ENCODE results near the gene MBD2.
"Not testable (repeated sequence)": the region's sequence is repeated elsewhere in the genome, so short reads cannot be mapped to it uniquely, and the experiment has no call there.

MBD2 gene

DNA sequence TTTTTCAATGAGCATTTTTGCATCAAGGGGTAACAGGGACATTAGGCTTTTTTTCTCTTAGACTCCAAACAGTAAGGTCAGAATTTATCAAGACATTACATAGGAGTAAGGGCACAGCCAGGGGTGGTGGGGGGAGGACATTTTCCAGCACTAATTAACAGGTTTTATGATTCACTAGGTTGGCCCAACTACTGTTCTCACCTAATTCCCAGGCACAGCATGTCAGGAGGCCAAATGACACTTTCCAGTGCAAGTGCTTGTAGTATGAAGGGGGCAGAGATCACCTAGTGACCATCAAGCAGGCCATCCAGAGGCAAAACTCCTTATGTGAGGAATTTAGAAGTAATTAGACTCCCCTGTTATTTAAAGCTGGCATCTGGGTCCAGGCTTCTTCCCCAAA, 3.9 kb upstream of the MBD2 start:
- CTCF ChIA-PET, result interaction anchor here (3.2 kb wide), 1 partner anchor 42 kb away, joined by 9 read pairs; no protein-coding TSS in a partner anchor
- Histone ChIP-seq H3K4me3 (ENCODE audit: control insufficient read depth in 1 of 7, extremely low read depth in 1 of 7, insufficient read depth in 4 of 7, low read depth in 2 of 7, low read length in 6 of 7) (no peak overlapping the region), H3K4me1 (ENCODE audit: control extremely low read depth in 1 of 4, control insufficient read depth in 4 of 4, insufficient read depth in 4 of 4, low read length in 3 of 4) (peaks cover 6 to 10% (median 8%) of the 10 kb centered on the region in 4 experiments), H3K27ac (ENCODE audit: insufficient read depth in 1 of 2, low read depth in 1 of 2, low read length in 2 of 2, poor library complexity in 1 of 2, severe bottlenecking in 2 of 2) (no peak overlapping the region), H3K9me3 (ENCODE audit: control extremely low read depth in 1 of 5, control insufficient read depth in 4 of 5, insufficient read depth in 2 of 5, low read depth in 1 of 5, low read length in 4 of 5) (no peaks in the 10 kb centered on the region), H3K27me3 (replicated peaks in 2 of 5; ENCODE audit: control insufficient read depth in 4 of 5, insufficient read depth in 5 of 5, low read length in 4 of 5) (no peaks in the 10 kb centered on the region), H3K36me3 (ENCODE audit: control insufficient read depth in 4 of 4, insufficient read depth in 4 of 4, low read length in 3 of 4) (no peaks in the 10 kb centered on the region)
- POLR2A ChIA-PET, result no interaction called here
- DNase-seq, result no peak

DNA sequence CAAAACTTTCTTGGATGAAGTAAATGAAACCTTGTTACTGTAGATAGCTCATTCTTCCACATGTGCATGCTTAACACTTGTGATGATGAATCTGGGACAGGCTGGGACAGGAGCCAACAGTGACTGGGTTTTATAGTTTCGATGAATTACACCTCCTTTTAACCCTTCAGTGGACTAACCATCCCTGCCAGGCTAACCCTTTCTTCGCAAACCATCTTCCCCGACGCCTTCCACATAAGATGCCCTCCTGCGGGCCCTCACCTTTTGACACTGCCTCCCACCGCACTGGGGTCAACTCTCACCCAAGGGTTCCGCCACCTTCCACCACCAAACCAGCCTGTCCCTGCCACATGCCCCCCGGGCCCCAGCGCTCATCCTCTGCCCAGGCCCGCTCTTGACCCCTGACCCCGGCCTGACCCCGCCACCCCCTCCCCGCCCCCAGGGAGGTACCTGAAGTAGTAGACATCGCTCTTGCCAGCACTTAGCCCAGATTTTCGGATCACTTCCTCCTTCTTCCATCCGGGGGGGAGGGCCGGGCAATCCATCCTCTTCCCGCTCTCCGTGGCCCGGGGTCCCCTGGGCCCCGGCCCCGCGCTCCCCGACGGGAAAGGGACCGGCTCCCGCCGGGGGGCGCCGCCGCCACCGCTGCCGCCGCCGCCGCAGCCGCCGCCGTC, 764 bp downstream of the MBD2 start:
- H3K27me3 ChIP-seq (replicated peaks in 2 of 5; ENCODE audit: control insufficient read depth in 4 of 5, insufficient read depth in 5 of 5, low read length in 4 of 5), result no peaks in the 10 kb centered on the region
- peak overlapping the region in 1 of 2 experiments; percentile 43 for H3K27ac ChIP-seq (ENCODE audit: insufficient read depth in 1 of 2, low read depth in 1 of 2, low read length in 2 of 2, poor library complexity in 1 of 2, severe bottlenecking in 2 of 2)
- WGBS (ENCODE audit: insufficient coverage), result 1% methylated on average over 39 of the region's 39 CpGs
- peaks cover 14 to 24% (median 18%) of the 10 kb centered on the region in 4 experiments for H3K4me1 ChIP-seq (ENCODE audit: control extremely low read depth in 1 of 4, control insufficient read depth in 4 of 4, insufficient read depth in 4 of 4, low read length in 3 of 4)
- H3K4me3 ChIP-seq (ENCODE audit: control insufficient read depth in 1 of 7, extremely low read depth in 1 of 7, insufficient read depth in 4 of 7, low read depth in 2 of 7, low read length in 6 of 7), result peak overlapping the region; percentile 20 to 80 (median 69)
- peak; percentile 52 to 87 (median 86) for DNase-seq
- POLR2A ChIA-PET, result interaction anchor here (0.6 to 1.2 kb wide), 2 partner anchors 19 to 46 kb away, joined by 3 to 7 read pairs; partner anchors contain the start of gene POLI
- CTCF ChIA-PET, result interaction anchor here (0.7 to 2.8 kb wide), 10 partner anchors 9 to 134 kb away, joined by 3 to 37 read pairs (median 5); partner anchors contain the start of genes C18orf54, POLI and STARD6
- no peaks in the 10 kb centered on the region for H3K9me3 ChIP-seq (ENCODE audit: control extremely low read depth in 1 of 5, control insufficient read depth in 4 of 5, insufficient read depth in 2 of 5, low read depth in 1 of 5, low read length in 4 of 5)
- peaks cover 0 to 6% (median 0%) of the 10 kb centered on the region in 4 experiments for H3K36me3 ChIP-seq (ENCODE audit: control insufficient read depth in 4 of 4, insufficient read depth in 4 of 4, low read length in 3 of 4)

DNA sequence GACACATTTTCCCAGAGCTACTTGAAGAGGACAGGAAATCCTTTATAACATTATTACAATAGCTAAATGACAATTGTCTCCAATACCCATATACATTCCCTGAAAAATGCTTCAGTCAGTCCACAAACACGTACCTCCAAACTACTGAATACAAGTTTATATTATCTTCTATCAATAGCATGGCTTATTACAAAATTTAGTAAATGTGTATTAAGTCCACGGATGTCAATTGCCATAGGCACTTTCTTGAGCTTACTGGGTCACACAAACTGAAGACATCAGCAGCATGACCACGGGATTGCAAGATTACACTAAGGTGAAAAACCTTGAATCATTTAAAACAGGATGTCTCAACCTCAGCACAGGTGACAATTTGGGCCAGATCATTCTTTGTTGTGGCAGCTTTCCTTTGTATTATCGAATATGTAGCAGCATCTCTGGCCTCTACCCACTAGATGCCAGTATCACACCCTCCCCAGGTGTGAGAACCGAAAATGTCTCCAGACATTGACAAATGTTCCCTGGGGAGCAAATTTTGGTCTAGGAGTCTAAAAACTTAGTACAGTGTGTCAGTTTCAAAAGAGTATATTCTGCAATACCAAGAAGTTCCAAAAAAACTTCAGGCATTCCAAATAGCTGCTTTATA, 1.4 kb downstream of the MBD2 start:
- DNase-seq, result peak; percentile 42 to 56 (median 56)
- ChIA-PET POLR2A (interaction anchor here (0.6 to 1.2 kb wide), 2 partner anchors 19 to 47 kb away, joined by 3 to 7 read pairs; partner anchors contain the start of gene POLI), CTCF (interaction anchor here (0.7 to 2.8 kb wide), 10 partner anchors 10 to 135 kb away, joined by 3 to 37 read pairs (median 5); partner anchors contain the start of genes C18orf54, POLI and STARD6)
- Histone ChIP-seq H3K4me1 (ENCODE audit: control extremely low read depth in 1 of 4, control insufficient read depth in 4 of 4, insufficient read depth in 4 of 4, low read length in 3 of 4) (peaks cover 14 to 26% (median 18%) of the 10 kb centered on the region in 4 experiments), H3K4me3 (ENCODE audit: control insufficient read depth in 1 of 7, extremely low read depth in 1 of 7, insufficient read depth in 4 of 7, low read depth in 2 of 7, low read length in 6 of 7) (peak overlapping the region in 6 of 7 experiments; percentile 54 to 80 (median 70)), H3K9me3 (ENCODE audit: control extremely low read depth in 1 of 5, control insufficient read depth in 4 of 5, insufficient read depth in 2 of 5, low read depth in 1 of 5, low read length in 4 of 5) (no peaks in the 10 kb centered on the region), H3K27ac (ENCODE audit: insufficient read depth in 1 of 2, low read depth in 1 of 2, low read length in 2 of 2, poor library complexity in 1 of 2, severe bottlenecking in 2 of 2) (no peak overlapping the region), H3K36me3 (ENCODE audit: control insufficient read depth in 4 of 4, insufficient read depth in 4 of 4, low read length in 3 of 4) (peaks cover 0 to 6% (median 0%) of the 10 kb centered on the region in 4 experiments), H3K27me3 (replicated peaks in 2 of 5; ENCODE audit: control insufficient read depth in 4 of 5, insufficient read depth in 5 of 5, low read length in 4 of 5) (no peaks in the 10 kb centered on the region)
- 36% methylated on average over 3 of the region's 5 CpGs for WGBS (ENCODE audit: insufficient coverage)

GRCh38 chr18:54220406-54220805, 4.1 kb downstream of the MBD2 start:
- Histone ChIP-seq H3K4me3 (ENCODE audit: control insufficient read depth in 1 of 7, extremely low read depth in 1 of 7, insufficient read depth in 4 of 7, low read depth in 2 of 7, low read length in 6 of 7) (no peak overlapping the region), H3K9me3 (ENCODE audit: control extremely low read depth in 1 of 5, control insufficient read depth in 4 of 5, insufficient read depth in 2 of 5, low read depth in 1 of 5, low read length in 4 of 5) (no peaks in the 10 kb centered on the region), H3K27me3 (replicated peaks in 2 of 5; ENCODE audit: control insufficient read depth in 4 of 5, insufficient read depth in 5 of 5, low read length in 4 of 5) (no peaks in the 10 kb centered on the region), H3K4me1 (ENCODE audit: control extremely low read depth in 1 of 4, control insufficient read depth in 4 of 4, insufficient read depth in 4 of 4, low read length in 3 of 4) (peaks cover 14 to 30% (median 18%) of the 10 kb centered on the region in 4 experiments), H3K36me3 (ENCODE audit: control insufficient read depth in 4 of 4, insufficient read depth in 4 of 4, low read length in 3 of 4) (peaks cover 0 to 6% (median 0%) of the 10 kb centered on the region in 4 experiments), H3K27ac (ENCODE audit: insufficient read depth in 1 of 2, low read depth in 1 of 2, low read length in 2 of 2, poor library complexity in 1 of 2, severe bottlenecking in 2 of 2) (no peak overlapping the region)
- CTCF ChIA-PET, result interaction anchor here (1.9 kb wide), 1 partner anchor 50 kb away, joined by 4 read pairs; no protein-coding TSS in a partner anchor
- POLR2A ChIA-PET, result no interaction called here
- no peak for DNase-seq
- 100% methylated on average over 1 of the region's 2 CpGs for WGBS (ENCODE audit: insufficient coverage)

DNA sequence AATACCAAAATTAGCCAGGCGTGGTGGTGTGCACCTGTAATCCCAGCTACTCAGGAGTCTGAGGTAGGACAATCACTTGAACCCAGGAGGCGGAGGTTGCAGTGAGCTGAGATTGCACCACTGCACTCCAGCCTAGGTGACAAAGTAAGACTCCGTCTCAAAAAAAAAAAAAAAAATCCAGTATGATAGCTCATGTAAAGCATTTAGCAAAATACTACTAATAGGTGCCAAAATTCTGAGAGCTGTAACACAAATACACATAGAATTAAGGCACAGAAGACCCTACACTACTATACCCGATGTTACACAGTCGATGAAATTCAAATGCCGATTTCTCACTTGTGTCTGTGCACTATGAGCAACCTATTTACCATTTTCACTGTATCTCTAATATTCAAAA, 5.7 kb downstream of the MBD2 start:
- H3K4me1 ChIP-seq (ENCODE audit: control extremely low read depth in 1 of 4, control insufficient read depth in 4 of 4, insufficient read depth in 4 of 4, low read length in 3 of 4), result peaks cover 11 to 23% (median 14%) of the 10 kb centered on the region in 4 experiments
- H3K36me3 ChIP-seq (ENCODE audit: control insufficient read depth in 4 of 4, insufficient read depth in 4 of 4, low read length in 3 of 4); H3K27me3 ChIP-seq (replicated peaks in 2 of 5; ENCODE audit: control insufficient read depth in 4 of 5, insufficient read depth in 5 of 5, low read length in 4 of 5); DNase-seq; POLR2A ChIA-PET; H3K27ac ChIP-seq (ENCODE audit: insufficient read depth in 1 of 2, low read depth in 1 of 2, low read length in 2 of 2, poor library complexity in 1 of 2, severe bottlenecking in 2 of 2); H3K4me3 ChIP-seq (ENCODE audit: control insufficient read depth in 1 of 7, extremely low read depth in 1 of 7, insufficient read depth in 4 of 7, low read depth in 2 of 7, low read length in 6 of 7); H3K9me3 ChIP-seq (ENCODE audit: control extremely low read depth in 1 of 5, control insufficient read depth in 4 of 5, insufficient read depth in 2 of 5, low read depth in 1 of 5, low read length in 4 of 5): not testable (repeated sequence)
- WGBS (ENCODE audit: insufficient coverage), result 95% methylated on average over 3 of the region's 6 CpGs
- CTCF ChIA-PET, result interaction anchor here (1.2 to 1.9 kb wide), 2 partner anchors 52 to 116 kb away, joined by 3 to 4 read pairs; no protein-coding TSS in a partner anchor

GRCh38 chr18:54218299-54218698, 6.2 kb downstream of the MBD2 start:
- no peaks in the 10 kb centered on the region for H3K27me3 ChIP-seq (replicated peaks in 2 of 5; ENCODE audit: control insufficient read depth in 4 of 5, insufficient read depth in 5 of 5, low read length in 4 of 5)
- no peaks in the 10 kb centered on the region for H3K9me3 ChIP-seq (ENCODE audit: control extremely low read depth in 1 of 5, control insufficient read depth in 4 of 5, insufficient read depth in 2 of 5, low read depth in 1 of 5, low read length in 4 of 5)
- WGBS (ENCODE audit: insufficient coverage), result 89% methylated on average over 2 of the region's 2 CpGs
- no peak overlapping the region for H3K27ac ChIP-seq (ENCODE audit: insufficient read depth in 1 of 2, low read depth in 1 of 2, low read length in 2 of 2, poor library complexity in 1 of 2, severe bottlenecking in 2 of 2)
- peak in 2 of 3 donors; percentile 9 to 17 for DNase-seq
- POLR2A ChIA-PET, result no interaction called here
- CTCF ChIA-PET, result interaction anchor here (1.2 kb wide), 2 partner anchors 44 to 116 kb away, joined by 3 read pairs; no protein-coding TSS in a partner anchor
- H3K4me3 ChIP-seq (ENCODE audit: control insufficient read depth in 1 of 7, extremely low read depth in 1 of 7, insufficient read depth in 4 of 7, low read depth in 2 of 7, low read length in 6 of 7), result no peak overlapping the region
- H3K4me1 ChIP-seq (ENCODE audit: control extremely low read depth in 1 of 4, control insufficient read depth in 4 of 4, insufficient read depth in 4 of 4, low read length in 3 of 4), result peaks cover 7 to 19% (median 10%) of the 10 kb centered on the region in 4 experiments
- peaks cover 0 to 6% (median 0%) of the 10 kb centered on the region in 4 experiments for H3K36me3 ChIP-seq (ENCODE audit: control insufficient read depth in 4 of 4, insufficient read depth in 4 of 4, low read length in 3 of 4)

Measured in common myeloid progenitor, CD34-positive (primary cell).